ENCODE measurements around the gene PPP2R5D. TPM values are rescaled to one million over a fixed set of nuclear protein-coding genes. Genes with fewer than 3 reads are reported as not detected.
"Not testable (repeated sequence)": the region's sequence is repeated elsewhere in the genome, so short reads cannot be mapped to it uniquely, and the experiment has no call there.

The PPP2R5D gene
- polyA plus RNA-seq, 1 experiment = 59.5 TPM

DNA sequence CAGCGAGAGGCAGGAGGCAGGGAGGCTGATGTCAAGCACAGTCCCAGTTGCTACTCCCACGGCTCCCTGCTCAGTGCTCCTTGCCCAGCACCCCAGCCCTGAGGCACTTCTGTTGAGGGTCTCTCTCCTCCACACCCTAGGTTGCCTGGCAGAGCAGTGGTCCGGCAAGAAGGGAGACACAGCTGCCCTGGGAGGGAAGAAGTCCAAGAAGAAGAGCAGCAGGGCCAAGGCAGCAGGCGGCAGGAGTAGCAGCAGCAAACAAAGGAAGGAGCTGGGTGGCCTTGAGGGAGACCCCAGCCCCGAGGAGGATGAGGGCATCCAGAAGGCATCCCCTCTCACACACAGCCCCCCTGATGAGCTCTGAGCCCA is 46.0 kb upstream of the PPP2R5D start:
- DNase-seq (ENCODE audit: low read depth, low spot score) = no peak
- ChIA-PET POLR2A (interaction anchor here (0.5 kb wide), 1 partner anchor 34 kb away, joined by 4 read pairs; no protein-coding TSS in a partner anchor), CTCF (no interaction called here)
- no peak overlapping the region for H3K27ac ChIP-seq (ENCODE audit: low read depth, low read length)
- no peaks in the 10 kb centered on the region for H3K27me3 ChIP-seq (ENCODE audit: control insufficient read depth, insufficient read depth, low read length)
- TF ChIP-seq, protein P1, sequence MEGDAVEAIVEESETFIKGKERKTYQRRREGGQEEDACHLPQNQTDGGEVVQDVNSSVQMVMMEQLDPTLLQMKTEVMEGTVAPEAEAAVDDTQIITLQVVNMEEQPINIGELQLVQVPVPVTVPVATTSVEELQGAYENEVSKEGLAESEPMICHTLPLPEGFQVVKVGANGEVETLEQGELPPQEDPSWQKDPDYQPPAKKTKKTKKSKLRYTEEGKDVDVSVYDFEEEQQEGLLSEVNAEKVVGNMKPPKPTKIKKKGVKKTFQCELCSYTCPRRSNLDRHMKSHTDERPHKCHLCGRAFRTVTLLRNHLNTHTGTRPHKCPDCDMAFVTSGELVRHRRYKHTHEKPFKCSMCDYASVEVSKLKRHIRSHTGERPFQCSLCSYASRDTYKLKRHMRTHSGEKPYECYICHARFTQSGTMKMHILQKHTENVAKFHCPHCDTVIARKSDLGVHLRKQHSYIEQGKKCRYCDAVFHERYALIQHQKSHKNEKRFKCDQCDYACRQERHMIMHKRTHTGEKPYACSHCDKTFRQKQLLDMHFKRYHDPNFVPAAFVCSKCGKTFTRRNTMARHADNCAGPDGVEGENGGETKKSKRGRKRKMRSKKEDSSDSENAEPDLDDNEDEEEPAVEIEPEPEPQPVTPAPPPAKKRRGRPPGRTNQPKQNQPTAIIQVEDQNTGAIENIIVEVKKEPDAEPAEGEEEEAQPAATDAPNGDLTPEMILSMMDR (IDR thresholded peaks at IDR 0.05; ENCODE audit: low read depth, low read length) = no peak
- H3K4me3 ChIP-seq (ENCODE audit: low read depth, low read length) = no peak overlapping the region
- H3K9me3 ChIP-seq (ENCODE audit: control insufficient read depth, insufficient read depth, low read length) = no peaks in the 10 kb centered on the region

- no peaks in the 10 kb centered on the region for H3K9me3 ChIP-seq (ENCODE audit: control insufficient read depth, insufficient read depth, low read length)
- CTCF ChIA-PET = no interaction called here
- H3K27me3 ChIP-seq (ENCODE audit: control insufficient read depth, insufficient read depth, low read length) = no peaks in the 10 kb centered on the region
- POLR2A ChIA-PET = interaction anchor here (0.5 kb wide), 1 partner anchor 33 kb away, joined by 4 read pairs; no protein-coding TSS in a partner anchor
- H3K4me3 ChIP-seq (ENCODE audit: low read depth, low read length) = no peak overlapping the region
- TF ChIP-seq, protein P1 (IDR thresholded peaks at IDR 0.05; ENCODE audit: low read depth, low read length) = no peak
- no peak for DNase-seq (ENCODE audit: low read depth, low spot score)
- no peak overlapping the region for H3K27ac ChIP-seq (ENCODE audit: low read depth, low read length)
Observed at GRCh38 chr6:42938987-42939809, 45.2 kb upstream of the PPP2R5D start.

DNA sequence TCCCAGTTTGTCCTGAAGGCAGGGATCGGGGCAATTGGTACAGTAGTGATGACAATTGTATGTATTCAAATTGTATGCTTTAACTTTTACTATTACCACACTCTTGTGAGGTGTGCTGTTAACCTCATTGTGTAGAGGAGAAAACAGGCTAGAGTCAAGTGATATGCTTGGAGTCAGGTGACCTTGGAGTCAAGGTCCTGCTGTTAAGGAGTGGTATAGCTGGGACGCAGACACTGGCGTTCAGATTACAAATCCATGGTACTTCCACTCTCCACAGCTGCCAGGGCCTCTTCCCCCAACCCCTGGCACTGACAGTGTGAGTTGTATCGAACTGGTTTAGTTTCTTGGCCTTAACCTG is 44.6 kb upstream of the PPP2R5D start:
- TF ChIP-seq, protein P1 (IDR thresholded peaks at IDR 0.05; ENCODE audit: low read depth, low read length) = no peak
- Histone ChIP-seq H3K27me3 (ENCODE audit: control insufficient read depth, insufficient read depth, low read length) (no peaks in the 10 kb centered on the region), H3K9me3 (ENCODE audit: control insufficient read depth, insufficient read depth, low read length) (no peaks in the 10 kb centered on the region), H3K27ac (ENCODE audit: low read depth, low read length) (no peak overlapping the region), H3K4me3 (ENCODE audit: low read depth, low read length) (no peak overlapping the region)
- ChIA-PET POLR2A (no interaction called here), CTCF (no interaction called here)
- no peak for DNase-seq (ENCODE audit: low read depth, low spot score)

GRCh38 chr6:42940493-42941045 is 43.8 kb upstream of the PPP2R5D start:
- no peak overlapping the region for H3K4me3 ChIP-seq (ENCODE audit: low read depth, low read length)
- DNase-seq (ENCODE audit: low read depth, low spot score) = no peak
- ChIA-PET CTCF (interaction anchor here (0.8 kb wide), 1 partner anchor 39 kb away, joined by 3 read pairs; no protein-coding TSS in a partner anchor), POLR2A (interaction anchor here (0.6 kb wide), 2 partner anchors 12 to 376 kb away, joined by 3 to 4 read pairs; partner anchors contain the start of gene UBR2)
- TF ChIP-seq, protein P1 (IDR thresholded peaks at IDR 0.05; ENCODE audit: low read depth, low read length) = no peak
- H3K9me3 ChIP-seq (ENCODE audit: control insufficient read depth, insufficient read depth, low read length) = no peaks in the 10 kb centered on the region
- no peak overlapping the region for H3K27ac ChIP-seq (ENCODE audit: low read depth, low read length)
- H3K27me3 ChIP-seq (ENCODE audit: control insufficient read depth, insufficient read depth, low read length) = no peaks in the 10 kb centered on the region

DNA sequence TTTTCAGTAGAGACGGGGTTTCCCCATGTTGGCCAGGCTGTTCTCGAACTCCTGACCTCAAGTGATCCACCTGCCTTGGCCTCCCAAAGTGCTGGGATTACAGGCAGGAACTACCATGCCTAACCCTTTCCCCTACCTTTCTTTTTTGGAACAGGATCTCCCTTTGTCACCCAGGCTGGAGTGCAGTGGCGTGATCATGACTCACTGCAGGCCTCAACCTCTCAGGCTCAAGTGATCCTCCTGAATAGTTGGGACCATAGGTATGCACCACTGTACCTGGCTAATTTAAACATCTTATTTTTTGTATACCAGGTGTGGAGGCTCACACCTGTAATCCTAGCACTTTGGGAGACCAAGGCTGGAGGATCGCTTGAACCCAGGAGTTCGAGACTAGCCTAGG is 43.0 kb upstream of the PPP2R5D start:
- DNase-seq (ENCODE audit: low read depth, low spot score); H3K27ac ChIP-seq (ENCODE audit: low read depth, low read length); H3K9me3 ChIP-seq (ENCODE audit: control insufficient read depth, insufficient read depth, low read length); H3K27me3 ChIP-seq (ENCODE audit: control insufficient read depth, insufficient read depth, low read length); H3K4me3 ChIP-seq (ENCODE audit: low read depth, low read length); POLR2A ChIA-PET: not testable (repeated sequence)
- CTCF ChIA-PET = interaction anchor here (0.8 kb wide), 1 partner anchor 40 kb away, joined by 3 read pairs; no protein-coding TSS in a partner anchor

Measured in AG04450 (cell line).